HG03025 (cell line): ENCODE data around the gene PZP.
"Not testable (repeated sequence)": the region's sequence is repeated elsewhere in the genome, so short reads cannot be mapped to it uniquely, and the experiment has no call there.

Source experiments
- ATAC-seq: cut with Tn5 transposase; IDR thresholded peaks from one replicate; pipeline ENCODE4 v1.9.1; 2021; ENCODE audit warnings: mild to moderate bottlenecking, moderate library complexity; ENCODE audit not compliant: unreplicated experiment, low FRiP score

PZP gene

DNA sequence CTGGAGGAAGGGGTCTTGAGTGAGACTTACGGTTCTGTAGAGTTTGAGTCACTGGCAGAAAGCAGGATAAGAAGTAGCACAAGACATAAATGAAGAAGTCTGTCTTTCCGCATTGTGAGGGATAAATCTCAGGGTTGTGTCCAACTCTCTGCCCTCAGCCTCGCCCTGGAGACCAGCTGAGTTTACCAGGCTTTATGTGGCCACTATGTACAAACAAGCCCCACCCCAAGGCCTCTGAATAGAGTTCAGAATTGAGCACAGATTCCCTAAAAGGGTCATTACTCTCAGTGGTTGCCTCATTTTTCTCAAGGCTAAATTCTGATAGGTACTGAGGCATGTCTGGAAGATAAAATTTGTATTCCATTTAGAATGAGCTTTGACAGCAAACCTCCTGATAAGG is at the start of gene PZP:
PZP (minus strand) TSS at position 167 of the 400 bp plus-strand sequence; CDS start at position 113, 54 bp downstream.
- no peak for ATAC-seq

DNA sequence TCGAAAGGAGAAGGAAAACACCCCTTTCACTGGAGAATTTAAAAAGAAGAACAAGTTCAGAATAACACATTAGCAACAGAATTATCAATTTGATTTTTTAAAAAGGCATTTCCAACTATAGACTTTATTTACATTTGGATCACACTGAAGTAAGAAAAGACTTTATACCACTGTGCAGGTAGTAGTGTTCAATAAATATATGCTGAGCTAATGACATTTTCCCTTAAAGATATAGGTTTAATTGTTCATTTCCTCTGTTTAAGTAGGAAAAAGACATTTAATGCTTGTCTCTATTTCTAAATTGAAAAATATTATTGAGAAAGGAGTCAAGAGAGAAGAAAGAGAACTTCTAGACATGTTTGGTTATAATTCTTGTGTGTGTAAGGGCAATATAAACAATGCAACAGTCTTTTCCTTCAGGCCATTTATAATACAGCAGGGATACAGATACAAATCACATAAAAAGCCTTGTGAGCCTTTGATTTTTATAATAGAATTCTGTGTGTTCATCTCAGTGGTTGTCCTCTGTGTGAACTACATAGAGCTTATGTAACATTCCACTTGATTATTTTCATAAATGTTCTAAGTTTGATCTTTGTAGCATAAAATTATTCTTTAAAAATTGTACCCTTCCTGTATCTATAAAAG is 48.7 kb upstream of the PZP start:
- no peak for ATAC-seq

DNA sequence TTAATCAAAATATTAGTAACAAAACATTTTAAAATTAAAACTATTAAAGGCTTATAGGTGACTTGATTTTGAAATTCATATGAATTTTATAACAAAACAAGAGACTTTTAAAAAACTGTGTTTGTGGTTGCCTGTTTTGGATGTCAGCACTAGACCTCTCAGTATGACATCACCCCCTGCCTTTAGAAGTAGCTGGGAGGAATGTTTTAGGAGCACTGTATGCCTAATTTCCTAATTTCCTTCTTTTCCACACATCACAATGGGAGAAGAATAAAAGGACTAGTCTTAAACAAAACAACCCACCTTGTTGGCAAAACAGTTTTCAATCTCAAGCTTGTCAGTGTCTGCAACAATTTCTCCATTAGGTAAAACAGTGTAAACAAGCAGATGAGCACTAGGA is 48.1 kb upstream of the PZP start:
- no peak for ATAC-seq

DNA sequence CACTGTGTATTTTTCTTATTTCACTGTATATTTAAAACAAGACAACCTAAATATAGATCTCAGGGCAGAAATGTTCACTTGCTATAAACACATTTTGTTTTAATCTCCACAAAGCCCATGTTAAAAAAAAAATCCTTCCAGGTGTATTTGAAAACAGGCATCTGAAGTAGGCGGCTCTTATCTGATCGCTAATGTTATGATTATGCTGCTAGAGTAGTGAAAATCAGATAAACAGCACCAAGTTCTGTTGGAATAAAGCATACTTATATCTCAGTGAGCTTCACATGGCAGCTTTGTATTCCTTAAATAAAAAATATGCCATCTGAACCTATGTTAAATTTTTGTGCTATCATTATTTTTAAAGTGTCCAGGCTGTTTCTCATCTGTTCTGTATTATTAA is 47.6 kb upstream of the PZP start:
- no peak for ATAC-seq

DNA sequence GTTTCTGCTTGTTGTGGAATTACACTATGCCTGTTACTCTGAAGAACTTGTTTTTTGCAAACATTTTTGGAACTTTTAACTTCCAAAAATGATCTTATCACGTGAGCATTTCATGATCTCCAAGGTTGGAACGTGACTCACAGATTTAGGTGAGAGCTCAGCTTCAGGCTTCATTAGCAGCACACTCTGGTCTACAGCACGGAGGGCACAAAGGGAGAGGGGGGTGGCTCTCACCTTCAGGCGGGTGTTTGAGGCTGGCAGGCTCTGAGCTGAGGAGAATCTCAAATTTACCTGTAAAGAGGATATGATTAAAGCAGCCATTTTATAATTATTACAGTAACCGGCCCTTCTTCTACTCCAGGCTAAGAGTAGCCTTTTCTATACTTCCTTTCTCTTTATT is 45.3 kb upstream of the PZP start:
- no peak for ATAC-seq

DNA sequence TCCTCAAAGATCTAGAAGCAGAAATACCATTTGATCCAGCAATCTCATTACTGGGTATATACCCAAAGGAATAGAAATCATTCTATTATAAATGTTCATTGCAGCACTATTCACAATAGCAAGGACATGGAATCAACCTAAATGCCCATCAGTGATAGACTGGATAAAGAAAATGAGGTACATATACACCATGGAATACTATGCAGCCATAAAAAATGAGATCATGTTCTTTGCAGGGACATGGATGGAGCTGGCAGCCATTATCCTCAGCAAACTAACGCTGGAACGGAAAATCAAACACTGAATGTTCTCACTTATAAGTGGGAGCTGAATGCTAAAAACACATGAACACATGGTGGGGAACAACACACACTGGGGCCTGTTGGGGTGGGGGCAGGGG is 44.6 kb upstream of the PZP start:
- not testable (repeated sequence) for ATAC-seq

DNA sequence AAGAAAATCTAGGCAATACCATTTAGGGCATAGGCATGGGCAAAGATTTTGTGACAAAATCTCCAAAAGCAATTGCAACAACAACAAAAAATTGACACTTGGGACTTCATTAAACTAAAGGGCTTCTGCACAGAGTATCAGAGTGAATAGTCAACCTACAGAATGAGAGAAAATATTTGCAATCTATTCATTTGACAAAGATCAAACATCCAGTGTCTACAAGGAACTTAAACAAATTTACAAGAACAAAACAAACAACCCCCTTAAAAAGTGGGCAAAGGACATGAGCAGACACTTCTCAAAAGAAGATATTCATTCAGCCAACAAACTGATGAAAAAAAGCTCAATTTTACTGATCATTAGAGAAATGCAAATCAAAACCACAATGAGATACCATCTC is 44.1 kb upstream of the PZP start:
- no peak for ATAC-seq

DNA sequence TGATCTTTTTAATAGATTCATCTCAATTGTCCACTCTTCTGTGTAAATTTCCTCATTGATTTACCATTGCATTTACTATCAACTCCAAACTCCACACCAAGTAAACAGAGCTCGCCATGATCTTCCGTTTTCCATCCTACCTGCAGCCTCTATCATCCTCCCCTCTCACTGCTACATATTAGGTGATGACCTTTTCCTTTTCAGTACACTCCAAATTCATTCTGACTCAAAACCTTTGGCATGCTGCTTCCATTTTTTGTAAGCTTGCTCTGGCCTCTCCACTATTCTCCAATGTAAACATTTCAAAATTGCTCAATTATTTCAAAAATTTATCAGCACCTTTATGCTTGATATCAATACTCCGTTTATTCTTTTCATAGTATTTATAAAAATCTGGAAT is 40.2 kb upstream of the PZP start:
- ATAC-seq = no peak

DNA sequence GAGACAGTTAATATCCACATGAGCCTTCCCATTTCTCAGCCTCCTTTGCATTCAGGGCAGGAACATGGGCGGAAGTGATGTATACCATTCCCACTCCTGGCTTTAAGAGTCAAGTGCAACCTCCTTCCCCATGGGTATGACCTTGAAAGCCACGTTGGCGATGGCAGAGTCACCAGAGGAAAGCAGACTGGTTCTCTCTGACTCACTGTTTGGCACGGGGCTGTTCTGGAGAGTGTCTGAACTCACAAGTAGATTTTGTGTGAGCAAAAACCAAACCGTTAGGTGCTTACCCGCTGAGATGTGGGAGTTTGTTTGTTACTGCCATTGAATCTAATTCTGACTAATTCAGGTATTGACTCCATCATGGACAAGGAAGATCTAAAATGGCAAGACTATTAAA is 36.7 kb upstream of the PZP start:
- ATAC-seq = no peak

DNA sequence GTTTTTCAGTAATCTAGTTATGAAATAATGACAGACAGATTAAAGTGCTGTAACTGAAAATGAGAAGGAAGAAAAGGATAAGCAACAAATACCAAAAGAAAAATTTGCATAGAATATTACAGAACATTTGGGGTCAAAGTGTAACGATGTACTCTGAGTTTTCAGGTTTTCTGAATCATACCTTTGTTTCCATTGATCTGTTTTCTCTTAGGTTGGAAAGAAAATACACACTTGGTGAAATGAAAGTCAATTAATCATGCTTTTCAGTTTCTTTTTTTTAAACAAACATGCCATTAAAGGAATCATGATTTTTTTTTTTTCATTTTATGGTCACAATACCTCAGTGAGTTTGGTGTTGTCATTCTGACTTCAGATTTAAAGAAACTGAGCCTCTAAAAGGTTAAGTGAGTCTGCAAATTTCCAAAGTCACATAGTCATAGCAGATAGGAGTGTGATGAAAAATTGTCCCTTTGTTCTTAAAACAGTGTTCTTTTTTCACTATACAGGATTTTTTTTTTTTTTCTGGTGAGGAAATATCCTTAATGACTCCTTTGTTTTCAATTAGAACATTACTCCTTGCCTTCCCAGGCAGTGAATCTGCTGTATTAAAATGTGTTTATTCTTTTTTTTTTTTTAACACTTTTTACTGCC is 35.9 kb upstream of the PZP start:
- no peak for ATAC-seq

DNA sequence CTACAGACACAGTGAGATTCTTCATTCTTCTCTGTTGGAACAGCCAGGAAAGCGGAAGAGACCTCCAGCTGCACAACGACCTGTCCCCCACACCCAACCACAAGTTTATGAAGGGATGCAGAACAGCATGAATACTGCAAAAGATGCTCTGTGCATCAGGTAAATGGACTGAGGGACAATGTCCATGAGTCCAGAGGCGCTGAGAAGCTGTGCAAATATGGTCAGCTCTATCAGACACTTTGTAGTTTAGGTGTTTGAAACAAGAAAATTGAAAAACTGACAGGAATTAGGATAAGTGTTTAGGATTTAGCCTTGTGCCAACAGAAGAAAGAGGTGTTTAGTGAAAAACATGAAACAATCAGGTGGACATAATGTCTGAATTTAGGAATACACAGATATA is 33.1 kb upstream of the PZP start:
- no peak for ATAC-seq

DNA sequence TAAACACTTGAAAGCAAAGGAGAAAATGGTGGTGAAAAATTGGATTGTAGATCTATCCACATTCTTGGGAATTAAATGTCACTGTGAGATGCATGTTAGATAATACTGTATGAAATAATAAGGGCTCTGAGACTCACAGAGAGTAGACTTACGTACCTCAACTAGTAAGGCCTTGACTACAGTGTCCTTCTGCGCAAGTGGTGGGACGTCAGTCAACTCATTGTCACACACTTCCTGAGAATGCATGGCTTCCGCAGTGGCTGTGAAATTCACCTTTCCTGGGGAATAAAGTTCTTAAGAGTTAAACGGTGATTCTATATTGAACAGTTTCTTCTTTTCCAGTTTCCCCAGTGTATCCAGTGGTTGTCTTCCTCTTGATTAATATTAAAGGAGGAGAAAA is 32.6 kb upstream of the PZP start:
- ATAC-seq = no peak

DNA sequence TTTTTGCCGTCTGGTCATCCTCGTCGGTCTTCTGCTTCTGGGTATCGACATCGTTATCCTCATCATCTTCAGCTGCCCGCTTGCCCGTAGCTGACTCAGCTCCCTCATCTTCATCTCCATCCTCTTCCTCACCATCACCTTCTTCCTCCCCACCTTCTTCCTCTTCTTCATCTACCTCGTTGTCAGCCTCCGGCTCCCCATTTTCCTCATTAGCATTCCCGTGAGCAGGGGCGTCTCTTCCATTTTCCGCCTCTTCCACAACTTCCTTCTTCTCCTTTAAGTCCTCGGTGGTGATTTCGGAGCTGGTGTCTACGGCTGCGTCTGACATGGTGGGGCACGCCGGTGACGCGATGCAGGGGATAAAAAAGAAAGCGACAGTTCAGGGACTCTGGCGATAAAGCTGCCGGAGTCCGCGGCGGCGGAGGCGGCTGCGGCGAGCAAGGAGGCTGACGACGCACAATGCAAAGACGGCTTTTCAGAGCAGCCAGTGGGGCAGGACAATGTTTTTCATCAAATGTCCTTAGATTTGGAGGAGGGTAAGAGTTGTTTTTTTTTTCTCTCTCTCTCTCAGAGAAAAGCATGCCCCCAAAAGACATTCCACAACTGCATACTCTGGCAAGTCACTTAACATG is 31.9 kb upstream of the PZP start:
- not testable (repeated sequence) for ATAC-seq

DNA sequence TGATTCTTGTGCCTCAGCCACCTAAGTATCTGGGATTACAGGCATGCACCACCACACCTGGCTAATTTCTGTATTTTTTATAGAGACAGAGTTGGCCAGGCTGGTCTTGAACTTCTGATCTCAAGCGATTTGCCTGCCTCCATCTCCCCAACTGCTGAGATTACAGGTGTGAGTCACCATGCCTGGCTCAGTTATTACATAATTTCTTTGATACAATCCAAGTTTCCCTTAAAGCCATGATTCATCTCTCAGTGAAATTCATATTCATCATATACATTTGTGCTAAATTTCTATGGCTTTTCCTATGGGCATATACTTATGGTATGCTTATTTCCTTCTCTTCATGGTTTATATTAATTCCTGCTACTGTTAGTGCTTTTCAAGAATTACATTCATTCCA is 29.1 kb upstream of the PZP start:
- no peak for ATAC-seq

DNA sequence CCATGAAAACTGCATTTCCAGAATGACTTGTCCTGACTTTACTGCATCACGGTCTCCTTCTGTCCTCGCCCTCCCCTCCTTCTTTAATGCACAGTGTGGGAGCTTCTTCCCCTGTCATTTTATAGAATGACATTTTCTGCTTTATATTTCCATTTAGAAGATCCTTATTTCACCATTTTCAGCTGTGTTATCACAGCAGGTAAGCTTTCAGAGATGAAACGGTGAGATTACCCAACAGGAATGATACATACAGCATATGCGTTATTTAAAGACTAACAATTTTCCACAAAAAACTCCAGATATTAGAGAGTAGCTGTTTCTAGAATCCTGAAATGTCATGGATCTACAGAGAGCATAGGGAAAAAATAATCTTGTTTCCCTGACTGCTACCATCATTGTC is 27.3 kb upstream of the PZP start:
- ATAC-seq = no peak

DNA sequence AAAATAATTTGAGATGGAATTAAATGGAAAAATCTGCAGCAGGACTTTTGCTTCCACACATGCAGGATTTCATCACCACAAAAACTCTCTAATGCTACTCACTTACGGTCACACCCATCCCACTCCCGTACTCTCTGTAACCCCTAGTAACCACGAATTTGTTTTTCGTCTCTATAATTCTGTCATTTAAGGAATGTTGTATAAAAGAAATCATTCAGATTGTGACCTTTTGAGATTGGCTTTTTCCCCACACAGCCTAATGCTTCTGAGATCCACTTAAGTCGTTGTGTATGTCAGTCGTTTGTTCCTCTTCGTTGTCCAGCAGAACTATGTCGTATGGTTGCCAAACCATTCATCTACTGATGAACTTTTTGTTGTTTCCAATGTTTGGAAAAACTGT is 19.8 kb upstream of the PZP start:
- ATAC-seq = no peak

DNA sequence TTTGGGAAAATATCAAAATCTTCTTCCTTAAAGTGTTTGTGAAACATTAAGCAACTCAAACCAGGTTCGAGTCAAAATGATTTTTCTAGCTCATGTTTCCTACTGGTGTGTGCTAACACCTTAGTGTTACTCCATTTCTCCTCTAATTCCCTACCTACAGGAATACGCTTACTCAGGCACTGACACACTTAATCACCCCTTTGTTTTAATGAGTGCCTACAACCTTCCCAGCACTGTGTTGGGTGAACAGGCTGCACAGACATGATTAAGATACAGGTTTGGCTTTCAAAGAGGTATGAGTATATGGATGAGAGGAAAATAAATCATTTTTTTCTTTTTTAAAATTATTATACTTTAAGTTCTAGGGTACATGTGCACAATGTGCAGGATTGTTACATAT is 15.6 kb upstream of the PZP start:
- ATAC-seq = no peak

DNA sequence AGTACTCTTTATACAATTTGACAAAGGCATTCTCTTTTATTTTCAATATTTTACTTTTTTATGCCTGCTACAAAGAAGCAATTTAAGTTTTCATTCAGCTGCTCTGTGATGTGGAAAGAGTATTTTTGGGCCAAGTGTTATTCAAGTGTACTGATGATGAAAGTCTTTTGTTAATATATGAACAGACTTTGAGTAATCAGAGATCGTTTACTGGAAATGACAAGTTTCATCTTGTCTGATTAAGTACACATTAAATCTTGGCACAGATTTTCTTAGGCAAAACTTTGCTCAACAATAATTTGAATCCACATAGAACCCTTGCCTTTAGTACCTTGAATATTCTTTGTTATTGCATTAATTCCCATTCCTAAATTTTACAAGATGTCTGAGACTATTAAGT is 13.3 kb upstream of the PZP start:
- ATAC-seq = no peak

DNA sequence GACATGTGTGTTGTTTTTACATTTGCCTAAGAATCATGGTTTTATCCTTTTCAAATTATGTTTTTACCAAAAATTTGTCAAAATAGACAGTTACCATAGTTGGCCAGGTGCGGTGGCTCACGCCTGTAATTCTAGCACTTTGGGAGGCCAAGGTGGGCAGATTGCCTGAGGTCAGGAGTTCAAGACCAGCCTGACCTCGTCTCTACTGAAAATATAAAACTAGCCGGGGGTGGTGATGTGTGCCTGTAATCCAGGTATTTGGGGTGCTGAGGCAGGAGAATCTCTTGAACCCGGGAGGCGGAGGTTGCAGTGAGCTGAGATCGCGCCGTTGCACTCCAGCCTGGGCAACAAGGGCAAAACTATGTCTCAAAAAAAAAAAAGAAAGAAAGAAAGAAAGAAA is 12.8 kb upstream of the PZP start:
- not testable (repeated sequence) for ATAC-seq

DNA sequence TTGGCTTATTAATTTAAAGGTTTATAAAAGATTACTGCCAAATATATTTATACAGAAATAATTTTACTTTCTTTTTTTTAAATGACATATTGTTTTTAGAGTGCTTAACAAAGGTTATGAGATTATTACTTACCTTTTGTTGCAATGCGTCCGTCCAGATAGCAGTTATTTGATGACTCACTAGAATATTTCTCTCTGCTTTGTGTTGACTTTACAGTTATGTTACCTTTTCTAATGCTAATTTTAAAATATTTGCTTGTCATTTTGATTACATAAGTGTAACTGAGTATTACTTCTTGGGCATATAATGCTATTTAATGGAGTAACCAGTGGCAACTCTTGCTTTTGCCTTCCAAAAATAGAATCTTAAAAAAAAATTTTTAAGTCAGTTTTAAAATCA is 6.3 kb upstream of the PZP start:
- no peak for ATAC-seq

DNA sequence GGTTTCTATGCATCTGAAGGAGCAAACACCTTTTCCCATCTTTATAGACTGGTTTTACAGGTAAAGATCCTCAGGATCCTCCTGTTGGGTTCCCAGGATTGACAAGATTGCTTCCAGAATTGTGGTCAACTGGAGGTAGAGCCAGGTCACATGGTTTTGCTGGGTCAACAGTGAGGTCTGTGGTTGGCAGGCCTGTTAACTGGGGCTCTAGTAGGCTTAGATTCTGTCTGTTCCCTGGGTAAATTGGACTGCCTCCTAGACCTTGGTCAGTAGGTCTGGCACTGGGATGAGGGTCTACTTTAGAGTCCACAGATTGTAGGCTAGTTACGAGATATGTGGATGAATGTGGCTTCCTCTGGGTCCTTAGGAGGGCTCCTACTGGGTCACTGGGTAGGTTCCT is 3.5 kb upstream of the PZP start:
- no peak for ATAC-seq

DNA sequence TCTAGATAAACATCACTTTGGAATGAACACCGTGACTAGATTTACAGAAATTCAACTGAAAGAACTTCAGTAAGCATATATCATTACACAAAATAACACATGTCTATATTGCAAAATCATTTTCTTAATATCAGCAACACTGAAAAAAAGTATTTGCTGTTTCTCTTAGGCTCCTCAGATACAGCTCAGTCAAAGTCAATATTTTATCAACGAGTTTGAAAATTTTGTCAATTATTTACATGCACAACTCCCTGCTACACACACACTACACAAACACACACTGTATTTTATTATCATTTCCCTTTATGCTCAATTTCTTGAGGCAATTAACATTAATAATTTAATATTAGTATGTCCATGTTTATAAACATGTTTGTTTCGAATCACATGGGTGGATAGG is 3.8 kb downstream of the PZP start:
- ATAC-seq = no peak
